ENCODE results near the gene A2ML1. TPM values are rescaled to one million over a fixed set of nuclear protein-coding genes. Genes with fewer than 3 reads are reported as not detected.
"Not testable (repeated sequence)": the region's sequence is repeated elsewhere in the genome, so short reads cannot be mapped to it uniquely, and the experiment has no call there.

Gene A2ML1
- total and polyA plus RNA-seq, 2 of the 4 experiments (the other 2 are of a cell fraction) = not detected

GRCh38 chr12:8801213-8801612 lies 21.2 kb upstream of the A2ML1 start:
- H4K20me1 ChIP-seq (ENCODE audit: insufficient read depth, low read length); H3K14ac ChIP-seq (replicated peaks; ENCODE audit: low read depth, low read length); intact Hi-C loops (cut with micrococcal nuclease); H3K23ac ChIP-seq (ENCODE audit: low read depth, low read length); H2BK20ac ChIP-seq (ENCODE audit: low read depth, low read length); H3K27ac ChIP-seq (ENCODE audit: insufficient read depth, low read length); H2AK9ac ChIP-seq (replicated peaks; ENCODE audit: low read depth, low read length, poor library complexity); dilution Hi-C loops (cut with HindIII; ENCODE audit: low sequenced_read_pairs, unreplicated experiment); POLR2A ChIA-PET (ENCODE audit: unreplicated experiment); H2BK15ac ChIP-seq (ENCODE audit: low read depth, low read length); H3K56ac ChIP-seq (ENCODE audit: extremely low read depth, insufficient read depth, low read length); H3K4me2 ChIP-seq (ENCODE audit: low read depth, low read length); H3K9me3 ChIP-seq (ENCODE audit: control insufficient read depth, insufficient read depth, low read length); H3K18ac ChIP-seq (ENCODE audit: low read depth, low read length); H2BK5ac ChIP-seq (ENCODE audit: low read depth, low read length, poor library complexity, severe bottlenecking); H4K5ac ChIP-seq (ENCODE audit: low read depth, low read length); H4K91ac ChIP-seq (ENCODE audit: insufficient read depth, low read depth, low read length); H3K79me1 ChIP-seq (ENCODE audit: low read depth in 1 of 2, low read length in 2 of 2); H4K8ac ChIP-seq (ENCODE audit: low read depth in 2 of 2, low read length in 2 of 2); in situ Hi-C loops (cut with MboI; ENCODE audit: low sequenced_read_pairs); H3K27me3 ChIP-seq (ENCODE audit: control insufficient read depth, insufficient read depth, low read length); H3K4ac ChIP-seq (ENCODE audit: low read depth, low read length); H3K4me3 ChIP-seq (ENCODE audit: insufficient read depth, low read depth, low read length); H3K9ac ChIP-seq (ENCODE audit: low read depth, low read length); CTCF ChIA-PET; DNase-seq; H2BK120ac ChIP-seq (ENCODE audit: low read depth, low read length); H3K36me3 ChIP-seq (ENCODE audit: control insufficient read depth, insufficient read depth, low read length); ATAC-seq (ENCODE audit: low read depth); BruUV-seq (replicated peaks); H3K9me1 ChIP-seq (ENCODE audit: insufficient read depth, low read length); H3K4me1 ChIP-seq (ENCODE audit: control insufficient read depth, insufficient read depth, low read length); H2AFZ ChIP-seq (replicated peaks; ENCODE audit: low read length, poor library complexity); H2AK5ac ChIP-seq (ENCODE audit: low read depth, low read length): not testable (repeated sequence)
- no CpG with 5 or more reads among the region's 3 CpGs for WGBS, 2 experiments (ENCODE audit: extremely low coverage in 2 of 2, insufficient read length in 1 of 2)

- H2BK20ac ChIP-seq (ENCODE audit: low read depth, low read length); CTCF ChIA-PET; H4K5ac ChIP-seq (ENCODE audit: low read depth, low read length); H3K9me1 ChIP-seq (ENCODE audit: insufficient read depth, low read length); intact Hi-C loops (cut with micrococcal nuclease); H2BK120ac ChIP-seq (ENCODE audit: low read depth, low read length); H3K9ac ChIP-seq (ENCODE audit: low read depth, low read length); H2BK5ac ChIP-seq (ENCODE audit: low read depth, low read length, poor library complexity, severe bottlenecking); DNase-seq; POLR2A ChIA-PET (ENCODE audit: unreplicated experiment); H3K27ac ChIP-seq (ENCODE audit: insufficient read depth, low read length); H3K56ac ChIP-seq (ENCODE audit: extremely low read depth, insufficient read depth, low read length); H3K14ac ChIP-seq (replicated peaks; ENCODE audit: low read depth, low read length); BruUV-seq (replicated peaks); H3K4ac ChIP-seq (ENCODE audit: low read depth, low read length); H4K91ac ChIP-seq (ENCODE audit: insufficient read depth, low read depth, low read length); H3K36me3 ChIP-seq (ENCODE audit: control insufficient read depth, insufficient read depth, low read length); H4K8ac ChIP-seq (ENCODE audit: low read depth in 2 of 2, low read length in 2 of 2); ATAC-seq (ENCODE audit: low read depth); H3K4me3 ChIP-seq (ENCODE audit: insufficient read depth, low read depth, low read length); H2AFZ ChIP-seq (replicated peaks; ENCODE audit: low read length, poor library complexity); H2AK9ac ChIP-seq (replicated peaks; ENCODE audit: low read depth, low read length, poor library complexity); H2AK5ac ChIP-seq (ENCODE audit: low read depth, low read length); H4K20me1 ChIP-seq (ENCODE audit: insufficient read depth, low read length); H2BK15ac ChIP-seq (ENCODE audit: low read depth, low read length); in situ Hi-C loops (cut with MboI; ENCODE audit: low sequenced_read_pairs); H3K4me2 ChIP-seq (ENCODE audit: low read depth, low read length); H3K18ac ChIP-seq (ENCODE audit: low read depth, low read length); H3K4me1 ChIP-seq (ENCODE audit: control insufficient read depth, insufficient read depth, low read length); H3K23ac ChIP-seq (ENCODE audit: low read depth, low read length); dilution Hi-C loops (cut with HindIII; ENCODE audit: low sequenced_read_pairs, unreplicated experiment); H3K79me1 ChIP-seq (ENCODE audit: low read depth in 1 of 2, low read length in 2 of 2); H3K27me3 ChIP-seq (ENCODE audit: control insufficient read depth, insufficient read depth, low read length); H3K9me3 ChIP-seq (ENCODE audit: control insufficient read depth, insufficient read depth, low read length): not testable (repeated sequence)
- no CpG with 5 or more reads among the region's 3 CpGs for WGBS, 2 experiments (ENCODE audit: extremely low coverage in 2 of 2, insufficient read length in 1 of 2)
These were observed 17.6 kb upstream of the A2ML1 start for GRCh38 chr12:8804833-8805232.
